ENCODE measurements around the gene PHACTR3.

The PHACTR3 gene

DNA sequence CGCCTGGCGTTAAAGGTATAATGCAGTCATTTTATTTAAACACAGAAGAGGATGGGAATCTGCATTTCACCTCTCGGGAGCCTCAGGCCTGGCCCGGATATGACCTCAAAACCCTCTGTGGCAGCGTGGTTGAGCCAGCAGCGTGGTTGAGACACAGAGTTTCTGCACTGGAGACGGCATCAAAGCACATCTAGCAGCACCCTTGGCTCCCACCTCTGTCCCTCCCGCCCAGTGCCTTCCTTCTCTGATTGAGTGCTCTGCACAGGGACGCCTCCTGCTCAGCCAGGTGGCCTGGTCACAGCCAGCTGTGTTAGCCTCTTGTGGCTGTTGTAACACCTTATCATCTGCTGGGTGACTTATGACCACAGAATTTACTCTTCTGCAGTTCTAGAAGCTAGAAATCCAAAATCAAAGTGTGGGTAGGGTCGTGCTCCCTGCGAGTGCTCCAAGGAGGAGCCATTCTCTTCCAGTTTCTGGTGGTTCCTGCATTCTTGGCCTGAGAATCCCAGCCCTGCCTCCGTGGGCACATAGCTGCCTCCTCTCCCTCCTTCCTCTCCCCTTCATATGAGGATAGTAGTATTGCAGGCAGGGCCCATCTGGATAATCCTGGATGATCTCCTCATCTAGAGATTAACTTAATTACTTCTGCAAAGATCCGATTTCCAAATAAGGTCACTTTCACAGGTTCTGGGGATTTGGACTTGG lies 172.4 kb downstream of the PHACTR3 start:
- no peak for DNase-seq (ENCODE audit: low read depth in 2 of 2)

DNA sequence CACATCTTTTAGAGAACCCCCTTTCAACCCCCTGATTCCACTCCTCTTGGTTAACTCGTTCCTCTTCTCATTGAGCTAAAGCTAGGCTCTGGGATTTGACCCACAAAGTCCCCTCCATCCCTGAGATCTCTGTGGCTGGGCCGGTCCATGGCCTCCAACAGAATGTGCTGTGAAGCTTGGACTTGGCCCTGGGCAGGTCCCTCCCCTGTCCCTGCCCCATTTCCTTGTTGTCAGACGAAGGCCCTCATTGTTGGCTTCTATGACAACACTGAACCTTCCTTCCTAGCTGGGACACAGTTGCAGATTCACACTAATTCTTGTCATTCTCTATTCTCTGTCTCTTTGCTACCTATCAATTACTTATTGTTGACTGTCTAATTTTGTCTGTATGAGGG lies 173.0 kb downstream of the PHACTR3 start:
- DNase-seq (ENCODE audit: low read depth in 2 of 2): no peak

DNA sequence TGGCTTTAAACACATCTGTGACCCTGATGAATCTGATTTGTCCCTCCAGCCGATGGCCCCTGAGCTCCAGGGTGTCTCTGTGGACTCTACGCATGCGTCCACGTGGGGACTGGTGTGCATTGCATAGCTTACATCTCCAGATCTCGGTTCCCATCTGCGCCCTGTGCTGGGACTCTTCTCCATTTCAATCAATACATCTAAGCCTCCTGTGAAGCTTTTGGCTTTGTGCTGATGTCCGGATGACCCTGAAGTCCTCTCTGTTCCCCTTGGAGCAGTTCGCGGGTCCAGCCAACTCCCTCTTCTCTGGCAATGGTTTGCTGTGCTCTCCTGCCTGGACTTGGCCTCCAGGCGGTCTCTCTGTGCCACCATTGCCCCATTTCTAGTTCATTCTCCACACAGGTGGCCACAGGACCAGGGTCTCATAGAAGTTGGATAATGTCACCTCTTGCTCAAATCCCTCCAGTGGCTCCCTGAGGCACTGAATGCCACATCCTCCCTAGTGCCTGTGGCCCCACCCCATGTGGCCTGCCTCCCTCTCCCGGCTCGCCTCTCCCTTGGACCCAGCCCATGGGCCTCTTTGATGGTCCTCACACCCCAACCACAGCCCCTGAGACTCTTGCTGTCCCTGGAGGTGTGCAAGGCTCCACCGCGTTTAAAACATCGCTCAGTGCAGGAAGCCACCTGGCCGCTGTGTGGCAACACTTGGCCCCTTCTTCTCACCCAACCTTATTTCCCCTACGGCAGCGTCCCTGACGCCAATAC lies 173.7 kb downstream of the PHACTR3 start:
- DNase-seq (ENCODE audit: low read depth in 2 of 2): no peak

DNA sequence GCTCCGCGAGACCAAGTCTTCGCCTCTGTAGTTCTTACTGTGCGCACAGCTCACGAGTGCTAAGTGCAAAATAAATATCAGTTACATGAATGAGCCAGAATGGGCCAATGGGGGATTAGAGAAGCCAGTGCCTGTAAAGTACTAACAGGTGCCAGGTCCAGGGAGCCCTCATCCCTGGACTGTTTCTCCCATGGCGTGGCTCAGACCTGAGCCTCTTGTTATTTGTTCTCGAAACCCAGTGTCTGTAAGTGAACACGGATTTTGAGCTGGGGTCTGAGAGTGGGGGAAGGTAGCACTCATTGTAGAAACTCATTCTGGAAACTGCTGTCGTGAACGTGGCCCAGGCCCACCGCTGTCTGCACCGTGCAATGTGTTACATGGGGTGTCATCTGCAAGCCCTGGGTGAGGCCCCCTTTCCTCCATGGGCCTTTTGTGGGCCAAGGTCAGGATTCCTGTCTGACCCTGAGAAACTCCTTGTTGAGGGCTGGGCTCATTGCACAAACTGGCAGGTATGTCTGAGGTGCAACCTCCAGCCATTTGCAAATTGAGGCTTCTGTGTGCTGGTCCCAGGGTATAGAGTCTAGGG lies 174.4 kb downstream of the PHACTR3 start:
- DNase-seq (ENCODE audit: low read depth in 2 of 2): no peak

DNA sequence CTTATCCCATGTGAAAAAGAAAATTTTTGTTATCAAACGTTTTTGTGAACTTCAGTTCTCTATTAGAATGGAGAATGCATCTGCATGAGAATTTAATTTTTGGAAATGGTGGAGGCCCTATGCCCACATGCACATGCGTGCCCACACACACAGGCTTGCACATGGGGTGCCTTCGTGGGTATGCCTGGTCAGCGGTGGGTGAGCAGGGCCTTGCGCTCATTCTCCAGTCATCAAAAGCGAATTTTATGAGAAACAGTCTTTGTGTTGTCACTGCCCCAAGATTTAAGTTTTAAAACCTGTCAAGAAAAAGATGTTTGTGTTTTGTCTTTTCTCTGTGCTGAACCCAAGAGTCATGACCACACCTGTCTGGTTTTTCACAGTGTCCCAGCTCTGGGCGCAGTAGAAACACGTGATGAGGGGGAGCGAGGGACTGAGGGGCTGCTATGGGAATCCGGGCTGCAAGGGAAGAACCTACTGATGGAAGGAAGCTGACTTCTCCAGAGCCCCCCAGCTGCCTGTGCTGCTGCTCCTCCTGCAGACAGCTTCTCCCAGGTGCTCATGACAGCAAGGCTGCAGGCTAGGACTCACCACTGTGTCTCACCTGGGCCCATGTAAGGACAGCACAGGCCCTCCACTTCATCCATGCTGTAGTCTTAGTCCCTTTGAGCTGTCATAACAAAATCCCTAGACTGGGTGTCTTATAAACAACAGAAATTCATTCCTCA lies 175.5 kb downstream of the PHACTR3 start:
- no peak for DNase-seq (ENCODE audit: low read depth in 2 of 2)

DNA sequence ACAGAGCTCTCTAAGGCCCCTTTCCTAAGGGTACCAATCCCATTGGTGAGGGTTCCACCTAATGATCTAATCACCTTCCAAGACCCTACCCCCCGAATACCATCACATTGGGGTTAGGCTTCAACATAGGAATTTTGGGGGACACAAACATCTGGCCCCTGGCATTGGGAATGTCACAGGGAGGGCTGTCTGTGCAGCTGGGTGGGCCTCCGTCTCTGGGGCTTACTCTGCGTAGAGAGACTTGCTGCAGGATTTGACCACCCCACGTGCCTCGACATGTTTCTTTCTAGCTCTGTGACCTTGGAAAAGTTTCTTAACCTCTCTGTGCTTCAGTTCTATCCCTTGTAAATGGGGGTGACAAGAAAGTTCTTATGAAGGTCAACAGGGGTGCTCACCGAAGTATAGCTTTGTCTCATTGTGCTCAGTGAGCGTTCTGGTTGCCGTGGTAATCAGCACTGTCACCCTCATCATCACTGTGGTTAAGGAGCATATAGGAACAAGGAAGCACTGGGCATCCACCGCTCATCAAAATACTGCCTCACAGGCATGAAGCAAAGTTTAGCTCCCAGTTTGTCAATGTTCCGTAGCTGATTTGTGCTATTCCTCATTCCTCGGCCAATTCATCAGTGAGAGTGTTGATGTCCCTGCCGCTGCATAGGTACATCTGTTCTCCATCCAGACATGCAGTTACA lies 176.3 kb downstream of the PHACTR3 start:
- no peak for DNase-seq (ENCODE audit: low read depth in 2 of 2)

DNA sequence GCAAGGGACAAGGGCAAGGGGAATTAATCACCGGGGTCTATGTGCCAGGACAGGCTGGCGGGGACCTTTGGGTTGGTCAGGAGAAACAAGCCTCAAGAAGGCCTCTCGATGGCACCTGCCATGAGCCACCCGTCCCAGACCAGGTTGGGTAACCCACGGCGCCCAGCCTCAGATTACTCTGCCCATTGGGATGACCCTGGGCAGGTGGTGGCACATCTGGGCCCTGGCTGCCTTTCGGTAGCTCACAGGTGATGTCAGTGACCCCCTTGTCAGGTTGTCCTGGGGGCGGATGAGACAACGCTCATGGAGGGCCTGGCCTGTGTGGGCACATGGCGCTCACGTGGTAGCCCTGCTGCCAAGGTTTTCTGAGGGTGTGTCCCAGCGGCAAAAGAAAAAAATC lies 176.9 kb downstream of the PHACTR3 start:
- DNase-seq (ENCODE audit: low read depth in 2 of 2): no peak

DNA sequence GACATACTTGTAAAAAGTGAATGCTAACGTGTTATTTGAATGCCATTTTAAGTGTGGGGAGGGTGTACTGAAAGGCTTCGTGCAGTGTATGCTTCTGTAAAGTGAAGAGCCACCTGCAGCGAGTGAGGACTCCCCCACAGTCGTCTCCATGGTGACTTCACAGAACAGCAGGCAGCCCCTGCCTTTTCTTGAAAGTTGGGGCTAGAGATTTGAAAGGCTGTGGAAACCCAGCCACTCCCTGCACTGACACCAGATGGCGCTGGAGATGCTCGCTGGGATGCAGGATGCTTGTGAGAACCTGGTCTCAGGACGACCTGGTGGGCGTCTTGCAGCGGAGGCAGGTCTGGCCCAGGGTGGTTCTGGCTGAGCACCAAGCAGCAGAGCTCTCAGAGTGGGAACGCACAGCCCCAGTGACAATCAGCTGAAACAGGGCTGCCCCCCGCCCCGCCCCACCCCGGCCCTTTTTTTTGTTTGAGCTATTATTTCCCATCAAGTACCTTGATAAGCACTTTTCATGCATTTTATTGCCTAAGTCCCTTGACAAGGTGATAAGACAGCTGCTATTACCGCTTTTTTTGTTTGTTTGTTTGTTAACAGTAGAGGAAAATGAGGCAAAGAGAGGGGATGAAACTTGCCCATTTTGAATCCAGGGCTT lies 178.8 kb downstream of the PHACTR3 start:
- no peak for DNase-seq (ENCODE audit: low read depth in 2 of 2)

DNA sequence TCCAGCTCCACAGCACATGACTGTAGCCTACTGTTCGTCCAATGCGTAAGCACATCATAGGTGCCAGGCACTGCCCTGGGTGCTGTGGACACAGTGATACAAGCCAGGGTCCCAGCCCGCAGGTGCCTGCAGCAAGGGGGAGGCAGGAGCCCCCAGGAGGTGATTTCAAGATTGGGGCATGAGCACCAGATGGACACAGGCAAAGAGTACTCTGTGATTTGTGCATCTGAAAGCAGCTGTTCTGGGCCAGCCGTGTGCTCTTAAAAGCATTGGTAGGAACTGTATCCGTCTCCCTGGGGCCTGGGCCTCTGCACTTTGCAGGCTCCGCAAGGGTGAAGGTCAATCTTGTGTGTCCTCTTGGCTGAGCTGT lies 179.3 kb downstream of the PHACTR3 start:
- DNase-seq (ENCODE audit: low read depth in 2 of 2): no peak

DNA sequence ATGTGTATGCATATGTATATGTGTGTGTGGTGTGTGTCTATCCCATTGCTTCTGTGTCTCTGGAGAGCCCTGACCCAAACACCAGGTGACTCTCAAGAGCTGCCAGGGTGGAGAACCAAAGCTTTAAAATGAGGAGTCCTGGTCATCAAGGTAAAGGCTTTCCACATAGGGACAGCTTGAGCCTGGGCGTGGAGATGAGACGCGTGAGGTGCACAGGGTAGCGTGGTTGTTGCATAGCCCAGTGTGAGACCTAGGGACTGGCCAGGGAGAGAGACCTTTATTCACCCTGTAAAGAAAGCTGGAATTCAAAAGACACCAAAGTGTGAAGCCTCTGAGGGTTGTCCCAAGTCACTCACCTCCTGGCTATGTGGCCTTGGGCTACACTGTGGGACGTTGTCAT lies 180.0 kb downstream of the PHACTR3 start:
- no peak for DNase-seq (ENCODE audit: low read depth in 2 of 2)

DNA sequence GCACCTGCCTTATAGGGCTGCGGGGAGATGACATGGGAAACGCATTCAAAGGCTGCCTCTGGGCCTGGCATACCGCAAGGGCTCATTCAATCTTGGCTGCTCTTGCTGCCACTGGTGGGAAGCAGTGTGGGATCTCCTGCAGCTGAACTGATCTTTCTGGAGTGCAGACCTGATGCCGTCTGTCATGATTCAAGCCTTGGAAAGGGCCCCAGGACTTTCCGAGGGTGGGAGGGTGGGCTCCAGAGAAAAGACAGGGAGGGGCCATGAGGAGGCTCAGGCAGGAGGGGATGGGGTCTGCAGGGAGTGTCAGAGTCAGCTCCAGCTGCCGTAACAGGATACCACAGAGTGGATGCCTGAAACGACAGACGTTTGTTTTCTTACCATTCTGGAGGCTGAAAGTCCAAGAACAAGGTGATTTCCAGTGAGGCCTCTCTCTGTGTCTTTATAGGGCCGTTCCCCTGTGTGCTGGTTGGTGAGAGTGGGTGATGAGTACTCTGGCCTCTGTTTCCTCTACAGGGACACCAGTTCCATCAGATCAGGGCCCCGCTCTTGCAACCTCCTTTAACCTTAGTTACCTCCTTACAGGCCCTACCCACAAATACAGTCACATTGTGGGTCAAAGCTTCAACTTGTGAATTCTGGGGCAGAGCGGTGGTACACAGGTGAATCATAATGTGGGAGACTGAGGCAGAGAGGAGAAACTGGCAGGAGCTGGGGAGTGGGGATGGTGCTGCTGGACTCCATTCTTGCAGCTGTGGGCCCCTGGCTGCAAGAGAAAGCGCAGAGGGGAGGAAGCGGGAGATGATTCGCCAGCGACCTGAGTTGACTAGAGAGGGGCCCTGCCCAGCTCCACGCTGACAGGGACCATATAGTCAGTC lies 180.7 kb downstream of the PHACTR3 start:
- no peak for DNase-seq (ENCODE audit: low read depth in 2 of 2)

DNA sequence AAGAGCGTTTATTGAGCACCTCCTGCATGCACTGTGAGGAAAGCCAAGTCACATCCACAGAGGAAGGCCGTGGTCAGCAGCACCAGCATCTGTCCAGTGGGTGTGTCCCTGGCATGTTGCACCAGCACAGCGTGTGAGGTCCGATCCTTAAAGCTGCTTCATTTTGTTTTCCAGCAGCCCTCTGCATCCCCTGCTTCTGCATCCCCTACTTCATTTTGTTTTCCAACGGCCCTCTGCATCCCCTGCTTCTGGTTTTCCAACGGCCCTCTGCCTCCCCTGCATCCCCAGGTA lies 181.3 kb downstream of the PHACTR3 start:
- no peak for DNase-seq (ENCODE audit: low read depth in 2 of 2)

DNA sequence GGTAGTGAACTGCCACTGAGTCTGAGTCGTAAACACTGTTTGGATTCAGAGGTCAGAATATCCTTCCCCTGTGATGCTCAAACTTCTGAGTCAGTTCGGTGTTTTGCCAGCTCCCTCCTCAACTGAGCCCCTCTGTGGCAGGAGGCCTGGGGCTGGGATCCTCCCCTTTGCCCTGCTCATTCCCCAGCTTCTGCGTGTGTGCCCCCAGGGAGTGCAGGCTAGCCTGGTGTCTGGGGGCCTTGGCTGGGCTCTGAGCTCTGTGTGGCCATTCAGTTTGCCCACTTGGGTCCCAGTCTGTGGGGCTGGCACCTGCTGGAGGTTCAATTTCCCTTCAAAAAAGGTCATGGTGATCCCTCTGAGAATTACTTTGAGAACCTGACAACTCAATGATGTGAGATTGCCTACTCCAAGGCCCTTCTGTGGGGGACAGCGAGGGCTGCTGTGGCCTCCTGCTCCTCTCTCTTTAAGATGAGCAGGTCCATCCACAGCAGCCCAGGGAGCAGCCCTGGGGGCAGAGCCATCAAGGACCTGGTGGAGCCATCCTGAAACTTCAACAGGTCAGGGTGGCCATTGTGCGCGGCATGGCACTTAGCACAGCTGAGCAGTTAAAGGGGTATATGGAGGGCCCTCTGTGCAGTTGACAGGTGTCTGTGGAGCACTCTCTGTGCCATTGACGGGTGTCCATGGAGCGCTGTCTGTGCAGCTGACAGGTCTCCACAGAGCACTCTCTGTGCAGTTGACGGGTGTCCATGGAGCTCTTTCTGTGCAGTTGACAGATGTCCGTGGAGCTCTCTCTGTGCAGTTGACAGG lies 181.9 kb downstream of the PHACTR3 start:
- DNase-seq (ENCODE audit: low read depth in 2 of 2): no peak

DNA sequence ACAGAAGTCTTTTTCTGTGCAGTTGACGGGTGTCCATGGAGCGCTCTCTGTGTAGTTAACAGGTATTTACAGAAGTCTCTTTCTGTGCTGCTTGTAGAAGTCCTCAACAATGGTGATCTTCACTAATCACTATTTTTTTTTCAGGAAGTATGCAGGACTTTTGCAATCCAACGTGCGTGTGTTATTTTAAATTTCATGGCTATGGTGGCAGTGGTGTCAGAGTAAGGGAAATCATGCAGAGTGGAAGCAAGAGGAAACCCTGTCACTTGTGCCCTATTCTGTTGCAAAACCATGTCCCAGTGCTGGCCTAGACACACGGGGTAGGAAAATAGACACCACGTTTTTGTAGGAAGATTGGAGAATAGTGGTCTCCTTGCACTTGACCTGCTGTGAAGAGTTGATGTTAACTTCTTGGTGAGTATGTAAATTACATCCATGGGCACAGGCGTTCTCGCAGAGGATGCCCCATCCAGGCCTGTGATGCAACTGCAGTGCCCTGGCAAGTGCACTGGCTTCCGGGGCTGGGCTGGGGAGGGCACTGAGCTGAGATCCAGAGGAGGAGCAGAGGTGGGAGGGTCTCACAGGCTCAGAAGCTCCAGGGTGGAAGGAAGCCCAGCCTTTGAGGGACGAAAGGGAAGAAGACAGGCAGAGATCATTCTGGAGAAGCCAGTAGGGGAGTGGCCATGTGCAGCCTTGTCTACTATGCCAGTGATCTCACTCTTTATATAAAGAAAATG lies 182.6 kb downstream of the PHACTR3 start:
- DNase-seq (ENCODE audit: low read depth in 2 of 2): no peak

DNA sequence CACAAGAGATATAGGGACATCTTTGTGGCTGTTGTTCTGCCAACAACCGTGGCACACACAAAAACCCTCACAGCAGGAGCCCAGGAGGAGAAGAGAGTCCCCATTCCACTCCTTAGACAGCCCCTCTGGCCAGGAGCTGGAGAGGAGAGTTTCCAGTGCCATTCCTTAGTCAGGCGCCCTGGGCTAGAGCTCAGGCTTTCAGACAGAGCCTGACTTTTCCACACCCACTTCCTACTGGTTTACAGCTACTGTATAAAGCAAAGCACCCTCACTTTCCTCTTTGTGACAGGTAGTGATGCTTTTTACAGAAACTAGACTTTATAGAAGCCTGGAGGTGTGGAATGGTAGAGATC lies 183.2 kb downstream of the PHACTR3 start:
- DNase-seq (ENCODE audit: low read depth in 2 of 2): no peak

DNA sequence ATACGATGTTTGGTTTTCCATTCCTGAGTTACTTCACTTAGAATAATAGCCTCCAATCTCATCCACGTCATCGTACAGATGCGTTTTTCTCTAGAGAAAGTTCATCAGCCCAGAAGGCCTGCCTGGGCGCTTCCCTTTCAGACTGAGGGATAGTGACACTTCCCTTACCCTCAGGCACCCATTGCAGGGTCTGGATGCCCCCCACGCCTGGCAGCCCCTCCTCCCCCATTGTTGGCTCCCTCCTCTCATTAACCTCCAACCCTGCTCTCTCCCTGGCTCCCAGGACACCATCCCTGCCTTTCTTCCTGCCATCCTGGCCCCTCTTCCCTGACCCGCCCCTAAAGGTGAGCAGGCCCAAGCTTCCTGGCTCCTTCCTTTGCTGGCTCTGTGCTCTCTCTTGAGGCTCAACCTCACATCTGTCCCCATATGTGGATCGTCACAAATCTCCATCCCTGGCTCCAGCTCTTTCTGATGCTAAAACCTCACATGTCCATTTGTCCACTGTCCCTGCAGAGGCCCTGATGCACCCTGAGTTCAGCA lies 183.9 kb downstream of the PHACTR3 start:
- no peak for DNase-seq (ENCODE audit: low read depth in 2 of 2)

DNA sequence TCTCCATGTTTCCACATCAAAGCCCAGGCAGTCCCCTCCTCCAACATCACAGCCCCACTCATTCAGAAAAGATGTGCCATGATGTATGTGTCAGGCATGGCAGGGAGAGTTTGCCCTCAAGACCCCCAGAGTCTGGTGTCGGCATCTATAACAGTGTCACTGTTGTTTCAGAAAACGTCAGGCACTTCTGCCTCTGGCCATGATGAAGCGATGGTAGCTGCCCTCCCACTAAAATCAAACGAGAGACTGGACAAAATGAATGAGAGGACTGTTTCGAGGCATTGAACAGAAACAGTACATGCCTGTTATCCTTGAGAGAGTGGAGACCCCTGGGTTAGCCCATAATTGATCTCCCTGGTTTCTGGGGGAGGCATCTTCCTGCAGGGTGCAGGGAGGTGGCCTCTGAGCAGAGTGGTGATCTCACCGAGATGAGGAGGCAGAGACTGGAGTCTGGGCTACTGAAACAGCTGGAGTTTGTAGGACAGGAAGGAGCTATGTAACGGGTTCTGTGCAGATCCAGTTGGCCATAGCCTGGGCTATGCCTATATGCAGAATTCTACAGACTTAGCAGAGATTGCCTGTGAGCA lies 184.6 kb downstream of the PHACTR3 start:
- no peak for DNase-seq (ENCODE audit: low read depth in 2 of 2)

DNA sequence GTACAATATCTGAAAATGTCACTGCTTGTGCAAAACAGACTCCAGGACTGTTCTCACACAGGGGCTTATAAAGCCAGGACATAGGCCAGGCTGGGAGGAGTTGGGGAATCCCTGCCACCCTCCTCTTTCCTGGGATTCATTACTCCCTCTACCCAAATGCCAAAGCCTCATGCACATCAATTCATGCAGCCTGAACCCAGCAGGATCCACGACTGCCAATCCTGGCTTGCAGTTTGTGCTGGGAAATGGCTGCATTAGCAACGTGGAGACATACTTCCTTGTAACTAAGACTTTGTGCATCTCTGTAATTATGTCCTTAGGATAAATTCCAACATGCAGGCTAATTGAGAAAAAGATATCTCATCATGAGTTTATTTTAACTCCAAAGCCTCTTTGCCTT lies 185.3 kb downstream of the PHACTR3 start:
- DNase-seq (ENCODE audit: low read depth in 2 of 2): no peak

DNA sequence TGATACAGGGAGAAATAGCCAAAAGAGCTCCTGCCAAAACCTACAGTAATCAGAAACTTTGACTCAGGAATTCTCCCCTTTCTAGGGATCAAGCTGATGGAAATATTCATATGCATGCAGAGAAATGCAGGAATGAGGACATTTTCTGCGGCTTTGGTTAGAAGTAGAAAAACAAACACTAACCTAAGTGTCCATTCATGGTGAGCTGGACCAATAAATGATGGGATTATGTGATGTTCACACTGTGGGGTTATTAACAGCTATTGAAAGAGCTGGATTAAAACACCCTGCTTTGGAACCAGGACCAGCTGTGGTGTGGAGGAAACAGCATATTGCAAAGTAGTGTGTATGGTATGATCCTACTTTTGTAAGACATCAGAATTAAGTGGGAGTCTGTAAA lies 186.0 kb downstream of the PHACTR3 start:
- no peak for DNase-seq (ENCODE audit: low read depth in 2 of 2)

All from stimulated activated CD8-positive, alpha-beta memory T cell treated with anti-CD3 and anti-CD28 coated beads, Interleukin-2, amount 100 ng/mL, for 1 hour (primary cell).